Femur (tissue), 1 donor: ENCODE results near the gene LRRC56.

Experiments
- DNase-seq: peaks from one replicate; pipeline ENCODE4 v3.0.0-alpha.2; 2017

The LRRC56 gene

GRCh38 chr11:577611-577894 is 40.2 kb downstream of the LRRC56 start:
- no peak for DNase-seq

- DNase-seq = no peak
Measured at GRCh38 chr11:578276-579035, 41.1 kb downstream of the LRRC56 start.

- no peak for DNase-seq
Measured at GRCh38 chr11:579830-580601, 42.7 kb downstream of the LRRC56 start.

- DNase-seq = no peak
Measured at GRCh38 chr11:581342-581741, 44.0 kb downstream of the LRRC56 start.

GRCh38 chr11:581752-582151 is 44.4 kb downstream of the LRRC56 start:
- DNase-seq = no peak

- no peak for DNase-seq
Measured at GRCh38 chr11:584287-584686, 47.0 kb downstream of the LRRC56 start.

- DNase-seq = no peak
Measured at GRCh38 chr11:586376-587316, 49.3 kb downstream of the LRRC56 start.

GRCh38 chr11:587546-587945 is 50.2 kb downstream of the LRRC56 start:
- no peak for DNase-seq

- DNase-seq = no peak
Measured at GRCh38 chr11:587978-588380, 50.7 kb downstream of the LRRC56 start.

- DNase-seq = no peak
Measured at GRCh38 chr11:589798-590197, 52.5 kb downstream of the LRRC56 start.

GRCh38 chr11:590997-591396 is 53.7 kb downstream of the LRRC56 start:
- DNase-seq = no peak

GRCh38 chr11:592501-592900 is 55.2 kb downstream of the LRRC56 start:
- DNase-seq = no peak

GRCh38 chr11:592918-593317 is 55.6 kb downstream of the LRRC56 start:
- no peak for DNase-seq

GRCh38 chr11:593347-593746 is 56.0 kb downstream of the LRRC56 start:
- DNase-seq = no peak

- no peak for DNase-seq
Measured at GRCh38 chr11:595400-595799, 58.1 kb downstream of the LRRC56 start.

- DNase-seq = no peak
Measured at GRCh38 chr11:596374-596773, 59.0 kb downstream of the LRRC56 start.

- no peak for DNase-seq
Measured at GRCh38 chr11:597166-597725, 59.9 kb downstream of the LRRC56 start.

GRCh38 chr11:598005-598680 is 60.8 kb downstream of the LRRC56 start:
- no peak for DNase-seq

- DNase-seq = no peak
Measured at GRCh38 chr11:601573-602245, 64.4 kb downstream of the LRRC56 start.

- no peak for DNase-seq
Measured at GRCh38 chr11:603154-603553, 65.8 kb downstream of the LRRC56 start.
